Neural progenitor cell (in vitro differentiated cells): ENCODE measurements around the gene WDR35. TPM values are rescaled to one million over a fixed set of nuclear protein-coding genes. Genes with fewer than 3 reads are reported as not detected.
A peak's percentile ranks its signal among the peaks of the same experiment; 100 is the strongest.

Experiments
- DNase-seq: peaks from one replicate; pipeline ENCODE4 v3.0.0-alpha.2; 2016; ENCODE audit warnings: low spot score
- H2AFZ ChIP-seq: fragments of 200-600 bp; sonication (generic); replicated peaks from 2 replicates; pipeline ENCODE4 v1.6.1; 2016; ENCODE audit warnings: antibody characterized with exemption
- H3F3A ChIP-seq: fragments of 200-600 bp; sonication (generic); 2 replicates; pipeline ENCODE4 v1.6.1; 2016; ENCODE audit warnings: antibody characterized with exemption, low read depth
- H3K27ac ChIP-seq: fragments of 200-600 bp; sonication (generic); 2 replicates; pipeline ENCODE4 v1.5.1; 2016; ENCODE audit warnings: mild to moderate bottlenecking
- H3K27me3 ChIP-seq: fragments of 200-600 bp; sonication (generic); 2 replicates; pipeline ENCODE4 v1.6.1; 2016; ENCODE audit warnings: mild to moderate bottlenecking, moderate library complexity
- H3K36me3 ChIP-seq: fragments of 200-600 bp; sonication (generic); 2 replicates; pipeline ENCODE4 v1.5.1; 2016
- H3K4me1 ChIP-seq: fragments of 200-600 bp; sonication (generic); 2 replicates; pipeline ENCODE4 v1.6.1; 2016; ENCODE audit warnings: mixed run types
- H3K4me2 ChIP-seq: fragments of 200-600 bp; sonication (generic); 2 replicates; pipeline ENCODE4 v1.6.1; 2016
- H3K4me3 ChIP-seq: fragments of 200-600 bp; sonication (generic); 2 replicates; pipeline ENCODE4 v1.5.1; 2016
- H3K79me2 ChIP-seq: fragments of 200-600 bp; sonication (generic); 2 replicates; pipeline ENCODE4 v1.6.1; 2016; ENCODE audit warnings: low read depth
- H3K9ac ChIP-seq: fragments of 200-600 bp; sonication (generic); 2 replicates; pipeline ENCODE4 v1.6.1; 2016
- H3K9me3 ChIP-seq: fragments of 200-600 bp; sonication (generic); 2 replicates; pipeline ENCODE4 v1.5.1; 2016; ENCODE audit warnings: low read depth
- H4K20me1 ChIP-seq: fragments of 200-600 bp; sonication (generic); 2 replicates; pipeline ENCODE4 v1.6.1; 2016; ENCODE audit warnings: low read depth
- H3K27ac Mint-ChIP-seq: 3 replicates; pipeline ENCODE4 v1.8.0; 2021; ENCODE audit warnings: mixed read lengths
- H3K27me3 Mint-ChIP-seq: 2 replicates; pipeline ENCODE4 v1.8.0; 2022; ENCODE audit warnings: low read depth, mild to moderate bottlenecking, inconsistent platforms, moderate library complexity, mixed read lengths; ENCODE audit not compliant: insufficient read depth
- H3K36me3 Mint-ChIP-seq: 3 replicates; pipeline ENCODE4 v1.8.0; 2021; ENCODE audit warnings: mixed read lengths
- H3K4me1 Mint-ChIP-seq: 3 replicates; pipeline ENCODE4 v1.8.0; 2021; ENCODE audit warnings: mixed read lengths
- H3K4me3 Mint-ChIP-seq: 3 replicates; pipeline ENCODE4 v1.8.0; 2021; ENCODE audit warnings: mild to moderate bottlenecking, moderate library complexity, mixed read lengths
- H3K9me3 Mint-ChIP-seq: 3 replicates; pipeline ENCODE4 v1.8.0; 2020; ENCODE audit warnings: mixed read lengths
- CTCF ChIP-seq: fragments of 200-600 bp; sonication (generic); IDR thresholded peaks from 2 replicates; pipeline ENCODE4 v1.5.1; 2017; ENCODE audit warnings: antibody characterized with exemption, mild to moderate bottlenecking
- EZH2 ChIP-seq: fragments of 200-600 bp; sonication (generic); IDR thresholded peaks from 2 replicates; pipeline ENCODE4 v1.6.1; 2017; ENCODE audit warnings: antibody characterized with exemption, mild to moderate bottlenecking, moderate library complexity
- EZH2phosphoT487 ChIP-seq: fragments of 200-600 bp; sonication (generic); IDR thresholded peaks from 2 replicates; pipeline ENCODE4 v1.6.1; 2017; ENCODE audit warnings: antibody characterized with exemption
- total RNA-seq: library from RNA; depleted of rRNA; stranded (reverse); fragments of >200 nt; gene quantifications from 2 replicates; pipeline ENCODE4 v1.2.3, GENCODE V29; 2015; ENCODE audit warnings: low replicate concordance

Gene WDR35
- total RNA-seq, 1 donor from 2014 or later = 31.6 TPM

- peaks cover 13% of the 10 kb centered on the region for H3F3A ChIP-seq
- no peaks in the 10 kb centered on the region for H3K9me3 ChIP-seq
- Mint-ChIP-seq H3K27ac (peak overlapping the region; percentile 100), H3K36me3 (no peaks in the 10 kb centered on the region), H3K27me3 (peaks cover 2% of the 10 kb centered on the region), H3K9me3 (no peaks in the 10 kb centered on the region), H3K4me1 (peaks cover 28% of the 10 kb centered on the region), H3K4me3 (peak overlapping the region; percentile 99)
- TF ChIP-seq EZH2phosphoT487 (no peak), EZH2 (no peak), CTCF (no peak)
- H2AFZ ChIP-seq = peak overlapping the region; percentile 93
- no peaks in the 10 kb centered on the region for H3K27me3 ChIP-seq
- H3K36me3 ChIP-seq = no peaks in the 10 kb centered on the region
- peak overlapping the region; percentile 84 for H3K27ac ChIP-seq
- H3K4me3 ChIP-seq = peak overlapping the region; percentile 89
- H3K4me2 ChIP-seq = peak overlapping the region; percentile 99
- peak overlapping the region; percentile 96 for H3K9ac ChIP-seq
- H4K20me1 ChIP-seq = peaks cover 28% of the 10 kb centered on the region
- H3K79me2 ChIP-seq = peaks cover 45% of the 10 kb centered on the region
- H3K4me1 ChIP-seq = peaks cover 28% of the 10 kb centered on the region
- DNase-seq = no peak
These were observed 87.6 kb downstream of the WDR35 start for GRCh38 chr2:19902216-19902740.

- Histone ChIP-seq H3F3A (peaks cover 13% of the 10 kb centered on the region), H3K4me3 (peak within 1 kb of the TSS; percentile 89), H3K36me3 (no peaks in the 10 kb centered on the region), H3K4me2 (peak within 1 kb of the TSS; percentile 99), H3K27me3 (no peaks in the 10 kb centered on the region), H3K27ac (peak within 1 kb of the TSS; percentile 84), H4K20me1 (peaks cover 30% of the 10 kb centered on the region), H3K9ac (peak within 1 kb of the TSS; percentile 96), H3K79me2 (peaks cover 52% of the 10 kb centered on the region), H2AFZ (peak within 1 kb of the TSS; percentile 93), H3K4me1 (peaks cover 28% of the 10 kb centered on the region), H3K9me3 (no peaks in the 10 kb centered on the region)
- Mint-ChIP-seq H3K36me3 (no peaks in the 10 kb centered on the region), H3K9me3 (no peaks in the 10 kb centered on the region), H3K27ac (peak within 1 kb of the TSS; percentile 100), H3K4me3 (peak within 1 kb of the TSS; percentile 99), H3K4me1 (peaks cover 28% of the 10 kb centered on the region), H3K27me3 (peaks cover 2% of the 10 kb centered on the region)
- TF ChIP-seq EZH2 (no peak), EZH2phosphoT487 (no peak), CTCF (no peak)
- peak; percentile 96 for DNase-seq
These were observed 88.3 kb downstream of the WDR35 start, which contains the start of gene TTC32 for GRCh38 chr2:19901442-19902215. TTC32 (minus strand) TSS chr2:19901983; CDS start chr2:19901854, 129 bp downstream.

GRCh38 chr2:19900931-19901441 is 88.9 kb downstream of the WDR35 start:
- no peaks in the 10 kb centered on the region for H3K27me3 ChIP-seq
- Mint-ChIP-seq H3K27me3 (peaks cover 2% of the 10 kb centered on the region), H3K4me1 (peaks cover 28% of the 10 kb centered on the region)

More at GRCh38 chr2:19900931-19901441, 88.9 kb downstream of the WDR35 start:
- Histone ChIP-seq H2AFZ (peak overlapping the region; percentile 93), H3K36me3 (no peaks in the 10 kb centered on the region), H3K79me2 (peaks cover 58% of the 10 kb centered on the region), H3K4me2 (peak overlapping the region; percentile 99), H3K27ac (peak overlapping the region; percentile 2), H3F3A (peaks cover 13% of the 10 kb centered on the region), H3K4me1 (peaks cover 28% of the 10 kb centered on the region), H3K9ac (peak overlapping the region; percentile 96), H4K20me1 (peaks cover 36% of the 10 kb centered on the region), H3K9me3 (no peaks in the 10 kb centered on the region), H3K4me3 (peak overlapping the region; percentile 89)
- no peaks in the 10 kb centered on the region for H3K9me3 Mint-ChIP-seq
- H3K27ac Mint-ChIP-seq = peak overlapping the region; percentile 100
- peak overlapping the region; percentile 99 for H3K4me3 Mint-ChIP-seq
- DNase-seq = no peak
- no peak for TF ChIP-seq EZH2
- TF ChIP-seq EZH2phosphoT487 = no peak
- no peak for TF ChIP-seq CTCF
- H3K36me3 Mint-ChIP-seq = peaks cover 1% of the 10 kb centered on the region
